Osteoblast (primary cell): ENCODE results near the gene EDN2. TPM values are rescaled to one million over a fixed set of nuclear protein-coding genes. Genes with fewer than 3 reads are reported as not detected.

Experiments
- DNase-seq: peaks from one replicate; pipeline ENCODE4 v3.0.0; 2011; ENCODE audit warnings: low spot score, mixed read lengths; ENCODE audit not compliant: insufficient read length; ENCODE audit errors: missing footprints
- H2AFZ ChIP-seq: 2 replicates; pipeline ENCODE4 v1.6.0; 2011; ENCODE audit warnings: mild to moderate bottlenecking, low read length
- H3K27ac ChIP-seq: 2 replicates; pipeline ENCODE4 v1.5.1; 2011; ENCODE audit warnings: mild to moderate bottlenecking, low read depth, low read length, moderate library complexity
- H3K27me3 ChIP-seq: 2 replicates; pipeline ENCODE4 v1.6.0; 2012; ENCODE audit warnings: mild to moderate bottlenecking, control low read depth, inconsistent platforms, low read length, moderate library complexity; ENCODE audit not compliant: insufficient read depth
- H3K36me3 ChIP-seq: 2 replicates; pipeline ENCODE4 v1.5.1; 2011; ENCODE audit warnings: mild to moderate bottlenecking, low read length, control low read depth, moderate library complexity; ENCODE audit not compliant: insufficient read depth
- H3K4me1 ChIP-seq: 2 replicates; pipeline ENCODE4 v1.5.1; 2011; ENCODE audit warnings: mild to moderate bottlenecking, low read length, control low read depth, moderate library complexity; ENCODE audit not compliant: insufficient read depth
- H3K4me2 ChIP-seq: 2 replicates; pipeline ENCODE4 v1.6.0; 2011; ENCODE audit warnings: mild to moderate bottlenecking, low read length; ENCODE audit not compliant: insufficient read depth
- H3K4me3 ChIP-seq: fragments of 200-600 bp; sonication (generic); 3 replicates; pipeline ENCODE4 v1.5.1; 2012; ENCODE audit warnings: mild to moderate bottlenecking, low read length, inconsistent platforms; ENCODE audit not compliant: insufficient read depth
- H3K79me2 ChIP-seq: 2 replicates; pipeline ENCODE4 v1.6.0; 2012; ENCODE audit warnings: mild to moderate bottlenecking, low read length, control low read depth, inconsistent platforms; ENCODE audit not compliant: insufficient read depth
- H3K9me3 ChIP-seq: 2 replicates; pipeline ENCODE4 v1.5.1; 2011; ENCODE audit warnings: low read depth, low read length, control low read depth
- H4K20me1 ChIP-seq: 2 replicates; pipeline ENCODE4 v1.6.0; 2012; ENCODE audit warnings: mild to moderate bottlenecking, low read length, control low read depth; ENCODE audit not compliant: insufficient read depth
- total RNA-seq: library from RNA; depleted of rRNA; stranded (reverse); fragments of >200 nt; gene quantifications from 2 replicates; pipeline ENCODE4 v1.2.3, GENCODE V29; 2012
- TF ChIP-seq, protein P1 (sequence below): IDR thresholded peaks from 2 replicates; pipeline ENCODE4 v1.5.1; 2011; ENCODE audit warnings: mild to moderate bottlenecking, low read depth, low read length, moderate library complexity; ENCODE audit errors: extremely low read depth

The EDN2 gene
- total RNA-seq, 1 donor, result not detected

DNA sequence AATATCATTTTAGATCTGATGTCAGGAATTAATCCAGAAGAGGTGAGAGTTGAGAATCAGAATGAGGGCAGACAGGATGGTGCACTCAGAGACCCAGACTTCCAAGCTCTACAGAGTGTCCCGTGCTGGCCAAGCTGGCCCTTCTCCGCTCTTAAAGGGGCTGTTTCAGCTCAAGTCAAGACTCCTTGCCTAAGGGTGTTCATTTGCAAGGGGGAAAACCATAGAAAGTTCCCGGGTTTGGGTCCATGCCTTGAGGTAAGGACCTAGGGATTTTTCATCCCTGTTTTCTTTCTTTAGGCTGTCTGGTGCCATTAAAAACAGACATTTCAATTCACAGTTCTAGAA lies 47.5 kb downstream of the EDN2 start:
- Histone ChIP-seq H3K79me2 (no peaks in the 10 kb centered on the region), H3K4me1 (peaks cover 22% of the 10 kb centered on the region), H4K20me1 (no peaks in the 10 kb centered on the region), H2AFZ (no peak overlapping the region), H3K4me3 (no peak overlapping the region), H3K27ac (no peak overlapping the region), H3K9me3 (no peaks in the 10 kb centered on the region), H3K4me2 (no peak overlapping the region), H3K27me3 (peaks cover 10% of the 10 kb centered on the region), H3K36me3 (no peaks in the 10 kb centered on the region)
- TF ChIP-seq, protein P1, sequence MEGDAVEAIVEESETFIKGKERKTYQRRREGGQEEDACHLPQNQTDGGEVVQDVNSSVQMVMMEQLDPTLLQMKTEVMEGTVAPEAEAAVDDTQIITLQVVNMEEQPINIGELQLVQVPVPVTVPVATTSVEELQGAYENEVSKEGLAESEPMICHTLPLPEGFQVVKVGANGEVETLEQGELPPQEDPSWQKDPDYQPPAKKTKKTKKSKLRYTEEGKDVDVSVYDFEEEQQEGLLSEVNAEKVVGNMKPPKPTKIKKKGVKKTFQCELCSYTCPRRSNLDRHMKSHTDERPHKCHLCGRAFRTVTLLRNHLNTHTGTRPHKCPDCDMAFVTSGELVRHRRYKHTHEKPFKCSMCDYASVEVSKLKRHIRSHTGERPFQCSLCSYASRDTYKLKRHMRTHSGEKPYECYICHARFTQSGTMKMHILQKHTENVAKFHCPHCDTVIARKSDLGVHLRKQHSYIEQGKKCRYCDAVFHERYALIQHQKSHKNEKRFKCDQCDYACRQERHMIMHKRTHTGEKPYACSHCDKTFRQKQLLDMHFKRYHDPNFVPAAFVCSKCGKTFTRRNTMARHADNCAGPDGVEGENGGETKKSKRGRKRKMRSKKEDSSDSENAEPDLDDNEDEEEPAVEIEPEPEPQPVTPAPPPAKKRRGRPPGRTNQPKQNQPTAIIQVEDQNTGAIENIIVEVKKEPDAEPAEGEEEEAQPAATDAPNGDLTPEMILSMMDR, result no peak
- no peak for DNase-seq

DNA sequence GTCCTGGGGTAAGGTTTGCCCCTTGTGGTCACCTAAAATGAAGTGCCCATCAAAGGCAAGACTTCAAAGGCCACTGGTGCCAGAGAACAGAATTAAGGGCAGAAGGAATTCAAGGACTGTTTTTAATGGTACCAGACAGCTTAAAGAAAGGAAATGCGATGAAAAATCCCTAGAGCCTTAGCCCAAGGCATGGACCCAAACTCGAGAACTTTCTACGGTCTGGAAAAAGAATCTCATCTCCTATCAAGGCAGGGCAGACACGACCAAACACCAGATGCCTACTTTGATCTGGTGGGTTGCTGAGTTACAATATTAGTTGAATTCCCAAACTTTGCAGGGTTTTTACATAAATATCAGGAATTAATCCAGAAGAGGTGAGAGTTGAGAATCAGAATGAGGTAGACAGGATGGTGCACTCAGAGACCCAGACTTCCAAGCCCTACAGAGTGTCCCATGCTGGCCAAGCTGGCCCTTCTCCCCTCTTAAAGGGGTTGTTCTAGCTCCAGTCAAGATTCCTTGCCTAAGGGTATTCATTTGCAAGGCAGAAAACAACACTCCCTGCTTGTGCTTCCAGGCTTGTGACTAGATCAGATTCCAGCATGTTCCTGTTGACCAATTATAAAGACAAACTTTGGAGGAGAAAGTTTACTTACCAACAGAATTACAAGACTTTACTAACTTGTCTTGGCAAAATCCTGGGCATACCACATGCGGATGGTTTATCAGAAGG lies 48.0 kb downstream of the EDN2 start:
- Histone ChIP-seq H3K27ac (no peak overlapping the region), H3K79me2 (no peaks in the 10 kb centered on the region), H3K36me3 (no peaks in the 10 kb centered on the region), H4K20me1 (no peaks in the 10 kb centered on the region), H2AFZ (no peak overlapping the region), H3K4me1 (peaks cover 23% of the 10 kb centered on the region), H3K4me3 (no peak overlapping the region), H3K4me2 (no peak overlapping the region), H3K9me3 (no peaks in the 10 kb centered on the region), H3K27me3 (peaks cover 10% of the 10 kb centered on the region)
- DNase-seq, result peak; percentile 80
- TF ChIP-seq, protein P1, result no peak

DNA sequence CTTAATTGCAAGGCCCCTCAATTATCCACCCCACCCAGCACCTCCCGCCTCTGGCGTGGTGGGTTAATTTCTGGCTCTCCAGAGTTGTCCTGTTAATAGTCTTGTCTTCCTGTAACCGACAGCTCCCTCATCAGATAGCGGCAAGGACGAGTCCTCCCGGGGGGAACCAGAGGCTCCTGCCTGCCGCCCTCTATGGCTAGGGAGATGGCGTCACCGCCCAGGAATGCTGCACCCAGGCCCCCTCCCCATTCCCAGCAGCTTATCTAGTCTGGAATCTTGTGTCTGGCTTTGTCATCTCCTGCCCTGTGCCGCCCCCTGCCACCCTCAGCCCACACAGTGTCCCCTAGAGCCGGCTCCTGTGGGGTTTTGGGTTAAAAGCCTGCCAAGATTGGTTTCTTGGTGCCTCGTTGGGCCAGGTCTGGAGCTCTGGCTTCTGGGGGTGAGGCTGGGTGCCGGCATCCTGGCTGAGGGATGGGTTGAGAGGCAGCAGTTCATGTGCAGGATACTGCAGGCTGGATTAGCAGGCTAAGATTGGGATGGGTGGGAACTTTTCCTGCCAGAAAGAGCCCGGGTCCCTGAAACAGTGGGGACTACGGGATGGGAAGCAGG lies 48.8 kb downstream of the EDN2 start:
- Histone ChIP-seq H3K27ac (no peak overlapping the region), H3K4me1 (peaks cover 23% of the 10 kb centered on the region), H2AFZ (no peak overlapping the region), H3K36me3 (no peaks in the 10 kb centered on the region), H3K4me3 (no peak overlapping the region), H3K27me3 (peaks cover 10% of the 10 kb centered on the region), H3K9me3 (no peaks in the 10 kb centered on the region), H4K20me1 (no peaks in the 10 kb centered on the region), H3K79me2 (no peaks in the 10 kb centered on the region), H3K4me2 (peak overlapping the region; percentile 11)
- TF ChIP-seq, protein P1, result no peak
- peak; percentile 57 for DNase-seq

DNA sequence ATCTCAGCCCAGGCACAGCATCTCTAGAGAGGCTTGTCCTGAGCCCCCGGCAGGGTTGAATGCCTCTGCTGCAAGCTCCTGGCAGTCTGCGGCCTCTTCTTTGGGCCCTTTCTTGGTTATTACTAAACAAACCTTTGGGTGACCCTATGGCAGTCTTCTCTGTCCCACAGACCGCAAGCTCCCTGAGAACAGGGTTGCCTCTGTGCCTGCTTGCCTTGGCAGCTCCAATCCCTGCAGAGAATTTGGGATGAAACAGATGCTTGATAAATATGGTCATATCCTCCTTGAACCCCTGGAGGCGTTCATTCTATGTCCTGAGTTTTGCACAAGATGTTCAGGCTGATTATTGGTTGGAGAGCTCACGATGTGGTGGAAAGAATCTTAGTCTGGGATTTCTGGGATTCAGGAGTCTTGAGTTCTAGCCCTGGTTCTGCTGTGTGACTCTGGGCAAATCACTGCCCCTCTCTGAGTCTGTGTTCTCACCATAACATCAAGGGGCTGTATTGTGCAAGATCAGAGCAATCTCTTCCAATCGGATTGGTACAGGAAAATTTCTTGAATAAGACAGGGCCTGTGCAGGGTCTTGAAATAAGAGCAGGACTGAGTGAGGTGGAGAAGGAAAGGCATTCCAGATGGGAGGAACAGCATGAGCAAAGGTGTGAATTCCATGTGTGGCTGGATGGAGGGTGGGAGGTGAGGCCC lies 49.6 kb downstream of the EDN2 start:
- H2AFZ ChIP-seq, result no peak overlapping the region
- no peaks in the 10 kb centered on the region for H3K9me3 ChIP-seq
- TF ChIP-seq, protein P1, result no peak
- H3K27ac ChIP-seq, result no peak overlapping the region
- peak overlapping the region; percentile 11 for H3K4me2 ChIP-seq
- H3K4me3 ChIP-seq, result no peak overlapping the region
- DNase-seq, result peak; percentile 50
- H3K27me3 ChIP-seq, result peaks cover 10% of the 10 kb centered on the region
- H3K36me3 ChIP-seq, result no peaks in the 10 kb centered on the region
- no peaks in the 10 kb centered on the region for H3K79me2 ChIP-seq
- peaks cover 23% of the 10 kb centered on the region for H3K4me1 ChIP-seq
- H4K20me1 ChIP-seq, result no peaks in the 10 kb centered on the region
